Peyer's patch (tissue), 4 donors: ENCODE data around the gene ELF2.

Experiments
- POLR2A ChIP-seq, 2 donors: fragments of 450-650 bp; IDR thresholded peaks; one replicate each; pipeline ENCODE4 v1.5.1; 2017; ENCODE audit warnings: antibody characterized with exemption in 2 of 2, mild to moderate bottlenecking in 2 of 2, moderate library complexity in 2 of 2
- TF ChIP-seq, protein P1 (sequence below), 6 experiments: fragments of 450-650 bp in 4 of 6; fragments of 200-600 bp in 2 of 6; sonication (generic) in 1 of 6; IDR thresholded peaks; one replicate each; pipeline ENCODE4 v1.5.1; 2017 to 2019; ENCODE audit warnings: antibody characterized with exemption in 6 of 6, mild to moderate bottlenecking in 3 of 6, moderate library complexity in 1 of 6

DNA sequence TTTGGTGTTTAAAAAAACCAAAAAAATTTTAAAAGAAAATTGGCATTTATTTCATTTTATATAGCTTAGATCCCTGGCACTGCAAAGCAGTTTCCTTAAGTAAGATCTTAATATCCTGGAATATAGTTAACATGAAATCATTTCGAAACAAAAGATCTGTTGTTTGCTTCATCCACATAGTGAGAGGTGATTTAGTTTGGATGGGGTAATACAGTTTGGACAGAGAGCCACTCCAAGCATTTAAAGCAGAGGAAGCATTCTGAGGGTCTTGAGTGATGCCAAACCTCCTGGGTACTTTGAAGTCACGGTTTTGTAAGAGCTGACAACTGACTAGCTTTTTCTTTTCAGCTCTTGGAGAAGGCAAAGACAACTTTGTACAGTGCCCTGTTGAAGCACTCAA is 132.7 kb downstream of the ELF2 start:
- TF ChIP-seq, protein P1, sequence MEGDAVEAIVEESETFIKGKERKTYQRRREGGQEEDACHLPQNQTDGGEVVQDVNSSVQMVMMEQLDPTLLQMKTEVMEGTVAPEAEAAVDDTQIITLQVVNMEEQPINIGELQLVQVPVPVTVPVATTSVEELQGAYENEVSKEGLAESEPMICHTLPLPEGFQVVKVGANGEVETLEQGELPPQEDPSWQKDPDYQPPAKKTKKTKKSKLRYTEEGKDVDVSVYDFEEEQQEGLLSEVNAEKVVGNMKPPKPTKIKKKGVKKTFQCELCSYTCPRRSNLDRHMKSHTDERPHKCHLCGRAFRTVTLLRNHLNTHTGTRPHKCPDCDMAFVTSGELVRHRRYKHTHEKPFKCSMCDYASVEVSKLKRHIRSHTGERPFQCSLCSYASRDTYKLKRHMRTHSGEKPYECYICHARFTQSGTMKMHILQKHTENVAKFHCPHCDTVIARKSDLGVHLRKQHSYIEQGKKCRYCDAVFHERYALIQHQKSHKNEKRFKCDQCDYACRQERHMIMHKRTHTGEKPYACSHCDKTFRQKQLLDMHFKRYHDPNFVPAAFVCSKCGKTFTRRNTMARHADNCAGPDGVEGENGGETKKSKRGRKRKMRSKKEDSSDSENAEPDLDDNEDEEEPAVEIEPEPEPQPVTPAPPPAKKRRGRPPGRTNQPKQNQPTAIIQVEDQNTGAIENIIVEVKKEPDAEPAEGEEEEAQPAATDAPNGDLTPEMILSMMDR (IDR thresholded peaks at IDR 0.05): no peak
- no peak for TF ChIP-seq POLR2A (IDR thresholded peaks at IDR 0.05)
